GM18526 (cell line): ENCODE results near the gene IGF1R.

Experiments
- POLR2A ChIP-seq: IDR thresholded peaks from 3 replicates; pipeline ENCODE4 v1.6.1; 2011; ENCODE audit not compliant: insufficient read length; ENCODE audit errors: extremely low read depth

Gene IGF1R

GRCh38 chr15:98720577-98721565, 72.5 kb downstream of the IGF1R start:
- TF ChIP-seq POLR2A: no peak

- no peak for TF ChIP-seq POLR2A
These were observed 73.9 kb downstream of the IGF1R start for GRCh38 chr15:98722209-98722608.

GRCh38 chr15:98722645-98723044, 74.3 kb downstream of the IGF1R start:
- TF ChIP-seq POLR2A: no peak

- no peak for TF ChIP-seq POLR2A
These were observed 74.9 kb downstream of the IGF1R start for GRCh38 chr15:98723195-98723594.

- no peak for TF ChIP-seq POLR2A
These were observed 75.7 kb downstream of the IGF1R start for GRCh38 chr15:98724048-98724447.

DNA sequence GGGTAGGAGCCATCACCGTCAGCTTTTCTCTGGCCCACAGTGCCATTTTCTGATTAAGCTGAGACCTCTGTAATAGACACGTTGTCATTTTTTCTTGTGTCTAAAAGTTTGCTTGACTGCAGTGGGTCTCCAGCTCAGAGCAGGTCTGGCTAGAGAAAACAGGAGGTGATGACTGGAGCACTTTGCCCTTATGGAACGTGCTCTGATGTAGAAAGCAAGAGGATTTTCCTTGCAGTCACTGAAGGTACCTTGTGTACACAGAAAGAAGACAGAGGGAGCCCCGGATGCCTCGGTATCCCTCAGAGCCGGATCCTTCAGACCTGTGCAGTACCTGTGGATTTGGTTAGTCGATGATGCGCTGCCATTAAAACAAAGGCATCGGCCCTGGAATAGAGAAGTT, 76.2 kb downstream of the IGF1R start:
- TF ChIP-seq POLR2A: no peak

DNA sequence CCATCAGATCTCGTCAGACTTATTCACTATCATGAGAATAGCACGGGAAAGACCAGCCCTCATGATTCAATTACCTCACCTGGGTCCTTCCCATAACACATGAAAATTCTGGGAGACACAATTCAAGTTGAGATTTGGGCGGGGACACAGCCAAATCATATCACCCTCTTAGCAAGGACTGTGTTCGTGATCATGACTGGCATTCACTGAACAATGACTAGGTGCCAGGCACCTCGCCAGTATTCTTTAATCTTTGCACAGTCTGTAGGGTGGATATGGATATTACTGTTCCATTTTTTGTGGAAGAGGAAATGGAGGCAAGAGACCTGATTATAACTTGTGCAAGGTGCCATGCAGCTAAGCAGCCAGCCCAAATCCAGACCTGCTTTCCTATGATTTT, 77.5 kb downstream of the IGF1R start:
- TF ChIP-seq POLR2A: no peak

- TF ChIP-seq POLR2A: no peak
These were observed 79.0 kb downstream of the IGF1R start for GRCh38 chr15:98727115-98728040.

GRCh38 chr15:98728082-98728810, 79.9 kb downstream of the IGF1R start:
- TF ChIP-seq POLR2A: no peak

DNA sequence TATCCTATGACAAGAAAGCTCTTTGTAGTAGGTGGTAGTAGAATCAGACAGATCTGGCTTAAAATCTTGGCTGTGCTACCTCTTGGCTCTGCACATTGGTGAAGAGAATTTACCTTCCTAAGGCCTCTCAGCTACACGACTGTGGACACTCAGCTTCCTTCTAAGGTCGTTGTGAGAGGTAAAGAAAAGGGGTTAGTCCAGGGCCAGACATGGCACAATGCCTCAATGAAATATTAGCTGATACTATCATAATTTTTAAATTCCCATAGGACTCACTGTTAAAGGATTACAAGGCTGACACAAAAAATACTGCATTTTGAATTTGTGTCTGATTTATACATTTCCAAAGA, 80.4 kb downstream of the IGF1R start:
- TF ChIP-seq POLR2A: no peak

- TF ChIP-seq POLR2A: no peak
These were observed 81.2 kb downstream of the IGF1R start for GRCh38 chr15:98729446-98730042.

GRCh38 chr15:98730860-98731711, 82.7 kb downstream of the IGF1R start:
- no peak for TF ChIP-seq POLR2A

- TF ChIP-seq POLR2A: no peak
These were observed 83.5 kb downstream of the IGF1R start for GRCh38 chr15:98731712-98732450.
